PC-9 (cell line): ENCODE results near the gene CCP110.

Experiments used
- CTCF ChIP-seq: fragments of 200-600 bp; sonication (generic); conservative IDR thresholded peaks from 2 replicates; pipeline ENCODE4 v1.6.1; 2017; ENCODE audit warnings: mixed run types, antibody characterized with exemption, mild to moderate bottlenecking, moderate library complexity
- EZH2 ChIP-seq: fragments of 200-600 bp; sonication (generic); IDR thresholded peaks from 2 replicates; pipeline ENCODE4 v1.8.0; 2017; ENCODE audit warnings: antibody characterized with exemption, low read depth

GRCh38 chr16:19560078-19560477, 36.3 kb downstream of the CCP110 start:
- TF ChIP-seq CTCF = no peak
- no peak for TF ChIP-seq EZH2
